GM19239 (cell line): ENCODE results near the gene CCBE1.
"Not testable (repeated sequence)": the region's sequence is repeated elsewhere in the genome, so short reads cannot be mapped to it uniquely, and the experiment has no call there.

ENCODE experiments used
- DNase-seq: peaks from one replicate; pipeline ENCODE4 v3.0.0; 2011; ENCODE audit warnings: low spot score; ENCODE audit not compliant: insufficient read length
- FAIRE-seq: peaks from 2 replicates; lab custom pipeline; 2011; peaks lifted over from hg19 to GRCh38; lab: Jason Lieb, UNC

Gene CCBE1

GRCh38 chr18:59717291-59717690 lies 20.1 kb upstream of the CCBE1 start:
- FAIRE-seq (no peak), DNase-seq (no peak)

GRCh38 chr18:59715966-59716369 lies 18.7 kb upstream of the CCBE1 start:
- DNase-seq: no peak
- no peak for FAIRE-seq

- FAIRE-seq: no peak
Observed at GRCh38 chr18:59715445-59715844, 18.2 kb upstream of the CCBE1 start.

GRCh38 chr18:59714096-59714495 lies 16.9 kb upstream of the CCBE1 start:
- FAIRE-seq: not testable (repeated sequence)

More at GRCh38 chr18:59715445-59715844, 18.2 kb upstream of the CCBE1 start:
- DNase-seq: no peak

GRCh38 chr18:59712311-59712710 lies 15.1 kb upstream of the CCBE1 start:
- DNase-seq (no peak), FAIRE-seq (no peak)

More at GRCh38 chr18:59714096-59714495, 16.9 kb upstream of the CCBE1 start:
- DNase-seq: not testable (repeated sequence)

- no peak for DNase-seq
- FAIRE-seq: no peak
Observed at GRCh38 chr18:59708988-59709387, 11.8 kb upstream of the CCBE1 start.

- DNase-seq: no peak
- FAIRE-seq: no peak
Observed at GRCh38 chr18:59707306-59707705, 10.1 kb upstream of the CCBE1 start.

GRCh38 chr18:59706499-59706898 lies 9.3 kb upstream of the CCBE1 start:
- DNase-seq (no peak), FAIRE-seq (no peak)

- no peak for FAIRE-seq
- no peak for DNase-seq
Observed at GRCh38 chr18:59705145-59705544, 7.9 kb upstream of the CCBE1 start.

- no peak for DNase-seq
Observed at GRCh38 chr18:59704146-59704545, 6.9 kb upstream of the CCBE1 start.

GRCh38 chr18:59701272-59701671 lies 4.0 kb upstream of the CCBE1 start:
- DNase-seq (no peak), FAIRE-seq (no peak)

More at GRCh38 chr18:59704146-59704545, 6.9 kb upstream of the CCBE1 start:
- FAIRE-seq: no peak

- FAIRE-seq: no peak
- no peak for DNase-seq
Observed at GRCh38 chr18:59700535-59700967, 3.3 kb upstream of the CCBE1 start.

- FAIRE-seq: no peak
- DNase-seq: no peak
Observed at GRCh38 chr18:59699750-59700534, 2.7 kb upstream of the CCBE1 start.

- no peak for FAIRE-seq
- DNase-seq: no peak
Observed at GRCh38 chr18:59699061-59699460, 1.8 kb upstream of the CCBE1 start.

- DNase-seq: no peak
- no peak for FAIRE-seq
Observed at GRCh38 chr18:59696311-59697235, 650 bp downstream of the CCBE1 start.

GRCh38 chr18:59695551-59695950 lies 1.7 kb downstream of the CCBE1 start:
- no peak for FAIRE-seq
- DNase-seq: no peak

- FAIRE-seq (no peak), DNase-seq (no peak)
Observed at GRCh38 chr18:59694824-59695223, 2.4 kb downstream of the CCBE1 start.

- FAIRE-seq (no peak), DNase-seq (no peak)
Observed at GRCh38 chr18:59691996-59692395, 5.2 kb downstream of the CCBE1 start.

- FAIRE-seq (no peak), DNase-seq (no peak)
Observed at GRCh38 chr18:59690996-59691395, 6.2 kb downstream of the CCBE1 start.

GRCh38 chr18:59690186-59690982 lies 6.8 kb downstream of the CCBE1 start:
- FAIRE-seq (no peak), DNase-seq (no peak)
